H1 (cell line): Measurements from ENCODE around the gene FBLN5. TPM values are rescaled to one million over a fixed set of nuclear protein-coding genes. Genes with fewer than 3 reads are reported as not detected.

Experiments
- CTCF ChIA-PET: fragments of 300-600 bp; sonication (Branson Sonifier 250); formaldehyde crosslinking; loops from one replicate; lab custom pipeline; 2021; ENCODE audit not compliant: partially characterized antibody; lab: Charles Lee
- POLR2A ChIA-PET: fragments of 300-600 bp; sonication (Branson Sonifier 250); formaldehyde crosslinking; loops from one replicate; lab custom pipeline; 2021; ENCODE audit warnings: inconsistent platforms; ENCODE audit not compliant: partially characterized antibody; lab: Charles Lee
- DNase-seq, 2 experiments: peaks; one replicate each; pipeline versions ENCODE4 v3.0.0 to v3.0.0-alpha.2; 2010 to 2022; ENCODE audit warnings: low spot score in 2 of 2, low read depth in 1 of 2, mixed read lengths in 1 of 2
- FAIRE-seq: peaks from 2 replicates; lab custom pipeline; 2011; peaks lifted over from hg19 to GRCh38; lab: Jason Lieb, UNC
- H2AFZ ChIP-seq: 2 replicates; pipeline ENCODE4 v1.8.1; 2012; ENCODE audit warnings: low read length, inconsistent platforms
- H2AK5ac ChIP-seq: 2 replicates; pipeline ENCODE4 v1.6.1; 2013; ENCODE audit warnings: low read depth, low read length
- H2BK120ac ChIP-seq: replicated peaks from 2 replicates; pipeline ENCODE3; 2013; ENCODE audit warnings: low read depth, low read length, inconsistent platforms
- H2BK12ac ChIP-seq: 2 replicates; pipeline ENCODE4 v1.6.1; 2013; ENCODE audit warnings: low read depth, low read length
- H2BK15ac ChIP-seq: 2 replicates; pipeline ENCODE4 v1.6.1; 2013; ENCODE audit warnings: low read length
- H2BK20ac ChIP-seq: 2 replicates; pipeline ENCODE4 v1.6.1; 2013; ENCODE audit warnings: low read length
- H2BK5ac ChIP-seq: 2 replicates; pipeline ENCODE4 v1.6.1; 2013; ENCODE audit warnings: low read depth, low read length
- H3K14ac ChIP-seq: 2 replicates; pipeline ENCODE4 v1.6.1; 2013; ENCODE audit warnings: inconsistent platforms; ENCODE audit not compliant: insufficient read length
- H3K18ac ChIP-seq: 2 replicates; pipeline ENCODE4 v1.6.1; 2013; ENCODE audit warnings: low read length; ENCODE audit errors: extremely low read depth
- H3K23ac ChIP-seq: 2 replicates; pipeline ENCODE4 v1.6.1; 2013; ENCODE audit warnings: inconsistent platforms; ENCODE audit not compliant: insufficient read length
- H3K23me2 ChIP-seq: 2 replicates; pipeline ENCODE4 v1.6.1; 2013; ENCODE audit warnings: low read depth, low read length
- H3K27ac ChIP-seq: 2 replicates; pipeline ENCODE4 v1.6.1; 2011; ENCODE audit warnings: low read depth, low read length, inconsistent platforms
- H3K27me3 ChIP-seq, 4 experiments: replicated peaks in 1 of 4; 1 replicate in 1 of 4; 2 replicates in 3 of 4; pipeline versions ENCODE4 v1.6.1 to v1.8.1; 2011 to 2013; ENCODE audit warnings: low read length in 3 of 4, mild to moderate bottlenecking in 3 of 4, inconsistent platforms in 2 of 4, mixed read lengths in 2 of 4, moderate library complexity in 1 of 4; ENCODE audit not compliant: control insufficient read depth in 3 of 4, insufficient read depth in 3 of 4; ENCODE audit errors: extremely low read depth in 1 of 4
- H3K36me3 ChIP-seq, 4 experiments: 2 replicates each; pipeline versions ENCODE4 v1.6.1 to v1.8.1; 2011 to 2013; ENCODE audit warnings: mild to moderate bottlenecking in 4 of 4, low read length in 3 of 4, moderate library complexity in 2 of 4, control low read depth in 1 of 4, inconsistent platforms in 1 of 4; ENCODE audit not compliant: insufficient read depth in 4 of 4, control insufficient read depth in 2 of 4
- H3K4ac ChIP-seq: replicated peaks from 2 replicates; pipeline ENCODE3; 2013; ENCODE audit warnings: low read length, low read depth, mixed read lengths, inconsistent platforms; ENCODE audit not compliant: insufficient read length
- H3K4me1 ChIP-seq, 4 experiments: replicated peaks in 1 of 4; 1 replicate in 1 of 4; 2 replicates in 3 of 4; pipeline versions ENCODE4 v1.6.1 to v1.8.1; 2011 to 2013; ENCODE audit warnings: low read length in 3 of 4, inconsistent platforms in 2 of 4, mixed read lengths in 1 of 4; ENCODE audit not compliant: insufficient read depth in 4 of 4, control insufficient read depth in 3 of 4
- H3K4me2 ChIP-seq, 2 experiments: 2 replicates each; pipeline versions ENCODE4 v1.6.1 to v1.8.1; 2011 to 2013; ENCODE audit warnings: low read depth in 2 of 2, low read length in 2 of 2, control low read depth in 1 of 2, inconsistent platforms in 1 of 2, mild to moderate bottlenecking in 1 of 2; ENCODE audit not compliant: insufficient read depth in 1 of 2
- H3K4me3 ChIP-seq, 4 experiments: fragments of 200-600, 300-600 bp in 1 of 4; sonication (generic), shearing (Covaris generic), sonication (Bioruptor Twin) in 1 of 4; 2 replicates each; pipeline versions ENCODE4 v1.5.1 to v1.8.1; 2011 to 2016; ENCODE audit warnings: low read length in 4 of 4, low read depth in 3 of 4, control low read depth in 2 of 4, inconsistent platforms in 2 of 4, mild to moderate bottlenecking in 2 of 4, mixed read lengths in 1 of 4, moderate library complexity in 1 of 4; ENCODE audit not compliant: insufficient read depth in 2 of 4; ENCODE audit errors: extremely low read depth in 1 of 4
- H3K56ac ChIP-seq: replicated peaks from 2 replicates; pipeline ENCODE3; 2013; ENCODE audit warnings: low read depth, mild to moderate bottlenecking, mixed read lengths, low read length, inconsistent platforms; ENCODE audit not compliant: insufficient read length
- H3K79me1 ChIP-seq: 2 replicates; pipeline ENCODE4 v1.6.1; 2013; ENCODE audit warnings: low read depth, low read length, control low read depth
- H3K79me2 ChIP-seq, 2 experiments: 2 replicates each; pipeline versions ENCODE4 v1.6.1 to v1.8.1; 2012 to 2013; ENCODE audit warnings: low read length in 2 of 2, mild to moderate bottlenecking in 2 of 2, inconsistent platforms in 1 of 2; ENCODE audit not compliant: insufficient read depth in 2 of 2, control insufficient read depth in 1 of 2
- H3K9ac ChIP-seq, 4 experiments: replicated peaks in 1 of 4; 1 replicate in 1 of 4; 2 replicates in 3 of 4; pipeline versions ENCODE4 v1.6.1 to v1.8.1; 2011 to 2013; ENCODE audit warnings: low read depth in 3 of 4, low read length in 3 of 4, control low read depth in 2 of 4, mild to moderate bottlenecking in 2 of 4, moderate library complexity in 2 of 4, inconsistent platforms in 1 of 4; ENCODE audit errors: extremely low read depth in 1 of 4
- H3K9me3 ChIP-seq, 2 experiments: 2 replicates each; pipeline versions ENCODE4 v1.6.1 to v1.8.1; 2012 to 2013; ENCODE audit warnings: mild to moderate bottlenecking in 2 of 2, moderate library complexity in 2 of 2, control low read depth in 1 of 2, inconsistent platforms in 1 of 2, low read depth in 1 of 2, low read length in 1 of 2, mixed read lengths in 1 of 2; ENCODE audit not compliant: insufficient read depth in 2 of 2
- H4K20me1 ChIP-seq, 2 experiments: replicated peaks in 1 of 2; 2 replicates each; pipeline versions ENCODE3 to v1.8.1; 2011 to 2013; ENCODE audit warnings: inconsistent platforms in 2 of 2, low read length in 2 of 2, mild to moderate bottlenecking in 1 of 2; ENCODE audit not compliant: insufficient read depth in 2 of 2, control insufficient read depth in 1 of 2
- H4K5ac ChIP-seq: 2 replicates; pipeline ENCODE4 v1.6.1; 2013; ENCODE audit warnings: low read length, low read depth, mixed read lengths, inconsistent platforms; ENCODE audit not compliant: insufficient read length
- H4K8ac ChIP-seq: 2 replicates; pipeline ENCODE4 v1.8.0; 2013; ENCODE audit warnings: mild to moderate bottlenecking, moderate library complexity, low read length, inconsistent platforms; ENCODE audit not compliant: insufficient read depth; ENCODE audit errors: extremely low read depth
- H4K91ac ChIP-seq: replicated peaks from 2 replicates; pipeline ENCODE3; 2013; ENCODE audit warnings: low read length, mixed read lengths, inconsistent platforms; ENCODE audit not compliant: insufficient read length
- ATF2 ChIP-seq: IDR thresholded peaks from 2 replicates; pipeline ENCODE4 v1.6.1; 2012; ENCODE audit warnings: low read length, inconsistent platforms
- CTCF ChIP-seq, 3 experiments: IDR thresholded peaks; 1 replicate in 2 of 3; 2 replicates in 1 of 3; pipeline versions ENCODE4 v1.5.1 to v1.6.1; 2011; ENCODE audit warnings: low read length in 3 of 3, mild to moderate bottlenecking in 3 of 3, inconsistent platforms in 2 of 3, low read depth in 1 of 3, moderate library complexity in 1 of 3; ENCODE audit not compliant: insufficient read depth in 1 of 3; ENCODE audit errors: control extremely low read depth in 1 of 3
- HDAC6 ChIP-seq: IDR thresholded peaks from one replicate; pipeline ENCODE4 v1.7.1; 2012; ENCODE audit warnings: low read depth, mild to moderate bottlenecking, inconsistent platforms, low read length, moderate library complexity
- JUN ChIP-seq: IDR thresholded peaks from 2 replicates; pipeline ENCODE4 v1.6.1; 2011; ENCODE audit warnings: low read depth, mild to moderate bottlenecking, improper control_type of control experiment, low read length
- JUND ChIP-seq: IDR thresholded peaks from 2 replicates; pipeline ENCODE4 v1.6.1; 2011; ENCODE audit warnings: mild to moderate bottlenecking, improper control_type of control experiment, low read length
- KDM4A ChIP-seq: IDR thresholded peaks from one replicate; pipeline ENCODE4 v1.7.1; 2012; ENCODE audit warnings: low read depth, mild to moderate bottlenecking, moderate library complexity, low read length, inconsistent platforms; ENCODE audit not compliant: severe bottlenecking
- SIX5 ChIP-seq: IDR thresholded peaks from 2 replicates; pipeline ENCODE4 v1.6.1; 2011; ENCODE audit warnings: mild to moderate bottlenecking, low read depth, low read length
- TCF12 ChIP-seq: IDR thresholded peaks from 2 replicates; pipeline ENCODE4 v1.6.1; 2011; ENCODE audit warnings: low read depth, mild to moderate bottlenecking, low read length
- TEAD4 ChIP-seq: IDR thresholded peaks from 2 replicates; pipeline ENCODE4 v1.6.1; 2012; ENCODE audit warnings: low read depth, low read length, inconsistent platforms, mixed read lengths
- WGBS, 2 experiments: shearing (Covaris generic) in 1 of 2; methylation state at CpG; one replicate each; pipeline versions ENCODE4 v1.1.6 to v1.1.7; 2013 to 2015; ENCODE audit warnings: low lambda C conversion rate in 2 of 2, mixed read lengths in 2 of 2, inconsistent platforms in 1 of 2, low coverage in 1 of 2, missing lambda C conversion rate in 1 of 2; ENCODE audit not compliant: insufficient replicate concordance in 2 of 2, insufficient coverage in 1 of 2, insufficient read length in 1 of 2; ENCODE audit errors: extremely low coverage in 1 of 2, missing lambda C conversion rate in 1 of 2; 5-methylcytosine and 5-hydroxymethylcytosine counted together
- polyA plus RNA-seq, 7 experiments: library from polyadenylated mRNA; depleted of rRNA in 3 of 7; stranded (reverse) in 5 of 7; unstranded in 2 of 7; fragments of >200 nt in 5 of 7; fragments of 200-250 nt in 2 of 7; gene quantifications; 1 replicate in 5 of 7; 2 replicates in 1 of 7; 4 replicates in 1 of 7; pipeline versions ENCODE4 v1.2.1 to v1.2.3, GENCODE V29; 2011 to 2013; ENCODE audit warnings: missing spikeins in 2 of 7, mixed read lengths in 2 of 7
- total RNA-seq: library from RNA; stranded (reverse); fragmentation: NEBNext Ultra II Directional; extraction: Animal tissue kit (Norgen Biotek cat#: 25700); gene quantifications from 2 replicates; pipeline ENCODE4 v1.2.1, GENCODE V29; 2021

FBLN5 gene
- total and polyA plus RNA-seq, 2 of the 8 experiments (the other 6 are each of a cell fraction or from before 2014, with no cell fraction given) = 0.88 to 3.5 TPM

GRCh38 chr14:91896419-91896818, 51.1 kb downstream of the FBLN5 start:
- Histone ChIP-seq H2AK5ac (no peak overlapping the region), H4K20me1 (no peaks in the 10 kb centered on the region), H3K9me3 (no peaks in the 10 kb centered on the region), H2BK20ac (no peak overlapping the region), H2BK15ac (peak overlapping the region; percentile 31; the same call in 1 of the 2 replicates), H3K4me3 (no peak overlapping the region), H3K4ac (no peak overlapping the region), H3K23me2 (no peaks in the 10 kb centered on the region), H3K9ac (no peak overlapping the region), H4K8ac (no peak overlapping the region), H3K14ac (no peak overlapping the region), H4K91ac (no peak overlapping the region), H2BK5ac (0 out of 2 replicates have a peak overlapping the region, but pooled peaks have one; percentile 8), H3K18ac (no peak overlapping the region), H3K4me1 (peaks cover 0 to 4% (median 1%) of the 10 kb centered on the region in 4 experiments; a peak in 3 of 7 replicates), H2BK120ac (no peak overlapping the region), H3K56ac (no peak overlapping the region), H3K4me2 (no peak overlapping the region), H3K79me2 (no peaks in the 10 kb centered on the region), H3K23ac (no peak overlapping the region), H2BK12ac (no peak overlapping the region; the same call in 1 of the 2 replicates), H3K27me3 (peaks cover 0 to 1% (median 0%) of the 10 kb centered on the region in 4 experiments; a peak in 1 of 7 replicates), H3K27ac (no peak overlapping the region), H3K79me1 (no peaks in the 10 kb centered on the region), H4K5ac (no peak overlapping the region), H3K36me3 (no peaks in the 10 kb centered on the region), H2AFZ (no peak overlapping the region)
- POLR2A ChIA-PET = interaction anchor here (0.7 to 1.2 kb wide), 3 partner anchors 12 to 386 kb away, joined by 3 to 4 read pairs (median 3); partner anchors contain the start of gene PPP4R3A
- WGBS, 2 experiments = 74% methylated on average over 4 of the region's 4 CpGs; no CpG with 5 or more reads in 1 of the 2 experiments
- DNase-seq (no peak), FAIRE-seq (no peak)
- CTCF ChIA-PET = interaction anchor here (0.6 to 2.8 kb wide), 5 partner anchors 9 to 184 kb away, joined by 3 to 15 read pairs (median 4); no protein-coding TSS in a partner anchor
- TF ChIP-seq CTCF (IDR thresholded peaks at IDR 0.05; ENCODE audit: control extremely low read depth in 1 of 3, insufficient read depth in 1 of 3, low read depth in 1 of 3, low read length in 3 of 3) = no peak
- no peak for TF ChIP-seq ATF2
- TF ChIP-seq SIX5 = no peak
- no peak for TF ChIP-seq TEAD4
- no peak for TF ChIP-seq TCF12
- TF ChIP-seq JUN = no peak
- TF ChIP-seq HDAC6 = no peak
- TF ChIP-seq KDM4A = no peak
- TF ChIP-seq JUND = no peak
